ENCODE data around the gene PRR3.

PRR3 gene

GRCh38 chr6:30530014-30530413 lies 27.1 kb upstream of the PRR3 start:
- no peak for DNase-seq
- TF ChIP-seq POLR2A (IDR thresholded peaks at IDR 0.05; ENCODE audit: low read length) (no peak), GATA1 (IDR thresholded peaks at IDR 0.05; ENCODE audit: low read depth, low read length) (no peak)

- TF ChIP-seq POLR2A (IDR thresholded peaks at IDR 0.05; ENCODE audit: low read length) (no peak), GATA1 (IDR thresholded peaks at IDR 0.05; ENCODE audit: low read depth, low read length) (no peak)
- no peak for DNase-seq
Observed at GRCh38 chr6:30533460-30534294, 23.4 kb upstream of the PRR3 start.

- TF ChIP-seq GATA1 (IDR thresholded peaks at IDR 0.05; ENCODE audit: low read depth, low read length), result no peak
- TF ChIP-seq POLR2A (IDR thresholded peaks at IDR 0.05; ENCODE audit: low read length), result no peak
- DNase-seq, result no peak
Observed at GRCh38 chr6:30537931-30538330, 19.2 kb upstream of the PRR3 start.

- TF ChIP-seq POLR2A (IDR thresholded peaks at IDR 0.05; ENCODE audit: low read length) (no peak), GATA1 (IDR thresholded peaks at IDR 0.05; ENCODE audit: low read depth, low read length) (no peak)
- DNase-seq, result peak; percentile 88 to 94
Observed at GRCh38 chr6:30541515-30542403, 15.3 kb upstream of the PRR3 start.

- TF ChIP-seq GATA1 (IDR thresholded peaks at IDR 0.05; ENCODE audit: low read depth, low read length) (no peak), POLR2A (IDR thresholded peaks at IDR 0.05; ENCODE audit: low read length) (no peak)
- no peak for DNase-seq
Observed at GRCh38 chr6:30542404-30542725, 14.7 kb upstream of the PRR3 start.

- no peak for TF ChIP-seq POLR2A (IDR thresholded peaks at IDR 0.05; ENCODE audit: low read length)
- TF ChIP-seq GATA1 (IDR thresholded peaks at IDR 0.05; ENCODE audit: low read depth, low read length), result no peak
- no peak for DNase-seq
Observed at GRCh38 chr6:30542915-30543314, 14.2 kb upstream of the PRR3 start.

- DNase-seq, result no peak
Observed at GRCh38 chr6:30543821-30544220, 13.3 kb upstream of the PRR3 start.

GRCh38 chr6:30544666-30545272 lies 12.3 kb upstream of the PRR3 start:
- DNase-seq, result peak; percentile 51 to 65
- no peak for TF ChIP-seq GATA1 (IDR thresholded peaks at IDR 0.05; ENCODE audit: low read depth, low read length)
- no peak for TF ChIP-seq POLR2A (IDR thresholded peaks at IDR 0.05; ENCODE audit: low read length)

More at GRCh38 chr6:30543821-30544220, 13.3 kb upstream of the PRR3 start:
- TF ChIP-seq GATA1 (IDR thresholded peaks at IDR 0.05; ENCODE audit: low read depth, low read length), result no peak
- no peak for TF ChIP-seq POLR2A (IDR thresholded peaks at IDR 0.05; ENCODE audit: low read length)

- no peak for DNase-seq
- TF ChIP-seq POLR2A (IDR thresholded peaks at IDR 0.05; ENCODE audit: low read length) (no peak), GATA1 (IDR thresholded peaks at IDR 0.05; ENCODE audit: low read depth, low read length) (no peak)
Observed at GRCh38 chr6:30547454-30547853, 9.6 kb upstream of the PRR3 start.

- no peak for TF ChIP-seq GATA1 (IDR thresholded peaks at IDR 0.05; ENCODE audit: low read depth, low read length)
- no peak for TF ChIP-seq POLR2A (IDR thresholded peaks at IDR 0.05; ENCODE audit: low read length)
- DNase-seq, result no peak
Observed at GRCh38 chr6:30548375-30548774, 8.7 kb upstream of the PRR3 start.

- TF ChIP-seq POLR2A (IDR thresholded peaks at IDR 0.05; ENCODE audit: low read length), result no peak
- no peak for TF ChIP-seq GATA1 (IDR thresholded peaks at IDR 0.05; ENCODE audit: low read depth, low read length)
- DNase-seq, result no peak
Observed at GRCh38 chr6:30554404-30554803, 2.7 kb upstream of the PRR3 start.

GRCh38 chr6:30554962-30555815 lies 1.9 kb upstream of the PRR3 start:
- DNase-seq, result peak; percentile 56 to 75

GRCh38 chr6:30555816-30556065 lies 1.4 kb upstream of the PRR3 start:
- no peak for DNase-seq
- TF ChIP-seq POLR2A (IDR thresholded peaks at IDR 0.05; ENCODE audit: low read length) (no peak), GATA1 (IDR thresholded peaks at IDR 0.05; ENCODE audit: low read depth, low read length) (no peak)

More at GRCh38 chr6:30554962-30555815, 1.9 kb upstream of the PRR3 start:
- TF ChIP-seq GATA1 (IDR thresholded peaks at IDR 0.05; ENCODE audit: low read depth, low read length), result no peak
- no peak for TF ChIP-seq POLR2A (IDR thresholded peaks at IDR 0.05; ENCODE audit: low read length)

Data from erythroblast (primary cell).